Medulla oblongata (tissue), 1 donor: Measurements from ENCODE around the gene ZBTB20.

Source experiments
- DNase-seq: peaks from one replicate; pipeline ENCODE4 v3.0.0-alpha.2; 2015; ENCODE audit errors: extremely low spot score

ZBTB20 gene

GRCh38 chr3:115021061-115021460 is 126.0 kb downstream of the ZBTB20 start:
- peak; percentile 42 for DNase-seq

GRCh38 chr3:115019900-115020299 is 127.2 kb downstream of the ZBTB20 start:
- peak; percentile 70 for DNase-seq

GRCh38 chr3:115018694-115019093 is 128.4 kb downstream of the ZBTB20 start:
- DNase-seq, result no peak

GRCh38 chr3:115007966-115008365 is 139.1 kb downstream of the ZBTB20 start:
- DNase-seq, result no peak

- DNase-seq, result peak; percentile 59
These were observed 142.6 kb downstream of the ZBTB20 start for GRCh38 chr3:115004201-115005140.

GRCh38 chr3:114998971-114999579 is 148.0 kb downstream of the ZBTB20 start:
- no peak for DNase-seq

- no peak for DNase-seq
These were observed 152.3 kb downstream of the ZBTB20 start for GRCh38 chr3:114994554-114995341.

GRCh38 chr3:114985776-114986175 is 161.3 kb downstream of the ZBTB20 start:
- no peak for DNase-seq

GRCh38 chr3:114983248-114983647 is 163.8 kb downstream of the ZBTB20 start:
- no peak for DNase-seq

- no peak for DNase-seq
These were observed 172.7 kb downstream of the ZBTB20 start for GRCh38 chr3:114974387-114974786.

GRCh38 chr3:114973536-114973935 is 173.6 kb downstream of the ZBTB20 start:
- DNase-seq, result peak; percentile 14

- no peak for DNase-seq
These were observed 179.9 kb downstream of the ZBTB20 start for GRCh38 chr3:114967168-114967567.

- DNase-seq, result no peak
These were observed 184.9 kb downstream of the ZBTB20 start for GRCh38 chr3:114962189-114962588.

GRCh38 chr3:114958930-114959329 is 188.2 kb downstream of the ZBTB20 start:
- no peak for DNase-seq

GRCh38 chr3:114953800-114954199 is 193.3 kb downstream of the ZBTB20 start:
- no peak for DNase-seq

GRCh38 chr3:114953215-114953799 is 193.8 kb downstream of the ZBTB20 start:
- no peak for DNase-seq

- no peak for DNase-seq
These were observed 204.3 kb downstream of the ZBTB20 start for GRCh38 chr3:114942773-114943172.

- DNase-seq, result no peak
These were observed 205.3 kb downstream of the ZBTB20 start for GRCh38 chr3:114941626-114942309.

GRCh38 chr3:114939920-114940319 is 207.2 kb downstream of the ZBTB20 start:
- no peak for DNase-seq

- DNase-seq, result no peak
These were observed 213.7 kb downstream of the ZBTB20 start for GRCh38 chr3:114933407-114933806.
